Neuronal stem cell (in vitro differentiated cells): ENCODE results near the gene SPECC1L.
A peak's percentile ranks its signal among the peaks of the same experiment; 100 is the strongest.
"Not testable (repeated sequence)": the region's sequence is repeated elsewhere in the genome, so short reads cannot be mapped to it uniquely, and the experiment has no call there.

ENCODE experiments used
- DNase-seq: peaks from one replicate; pipeline ENCODE4 v3.0.0-alpha.2; 2013; ENCODE audit warnings: low spot score
- H2AFZ ChIP-seq: one replicate; pipeline ENCODE4 v1.6.1; 2013; ENCODE audit warnings: mild to moderate bottlenecking, low read length, inconsistent platforms
- H2AK5ac ChIP-seq: 2 replicates; pipeline ENCODE4 v1.6.1; 2013; ENCODE audit warnings: low read depth, mild to moderate bottlenecking, inconsistent platforms, low read length, moderate library complexity, mixed read lengths
- H2BK120ac ChIP-seq: 2 replicates; pipeline ENCODE4 v1.6.1; 2013; ENCODE audit warnings: low read depth, mild to moderate bottlenecking, inconsistent platforms, low read length, moderate library complexity, mixed read lengths
- H2BK12ac ChIP-seq: one replicate; pipeline ENCODE4 v1.6.1; 2013; ENCODE audit warnings: low read length, inconsistent platforms
- H2BK15ac ChIP-seq: 2 replicates; pipeline ENCODE4 v1.6.1; 2013; ENCODE audit warnings: mild to moderate bottlenecking, low read length, inconsistent platforms, mixed read lengths
- H2BK5ac ChIP-seq: one replicate; pipeline ENCODE4 v1.6.1; 2013; ENCODE audit warnings: inconsistent platforms, mild to moderate bottlenecking, low read length, moderate library complexity
- H3K14ac ChIP-seq: one replicate; pipeline ENCODE4 v1.6.1; 2013; ENCODE audit warnings: low read length, inconsistent platforms
- H3K18ac ChIP-seq: 2 replicates; pipeline ENCODE4 v1.6.1; 2013; ENCODE audit warnings: low read length, inconsistent platforms
- H3K23ac ChIP-seq: 2 replicates; pipeline ENCODE4 v1.6.1; 2013; ENCODE audit warnings: low read depth, mild to moderate bottlenecking, mixed read lengths, low read length, inconsistent platforms; ENCODE audit not compliant: poor library complexity
- H3K27ac ChIP-seq: replicated peaks from 3 replicates; pipeline ENCODE4 v1.5.1; 2013; ENCODE audit warnings: low read length, inconsistent platforms
- H3K27me3 ChIP-seq, 3 experiments: 2 replicates each; pipeline ENCODE4 v1.6.1; 2013; ENCODE audit warnings: low read length in 3 of 3, mild to moderate bottlenecking in 2 of 3, inconsistent platforms in 1 of 3, low read depth in 1 of 3, mixed read lengths in 1 of 3, moderate library complexity in 1 of 3; ENCODE audit not compliant: control insufficient read depth in 3 of 3, insufficient read depth in 3 of 3
- H3K36me3 ChIP-seq, 2 donors: replicated peaks in 1 of 2; 2 replicates each; pipeline ENCODE4 v1.6.1; 2013; ENCODE audit warnings: low read length in 2 of 2; ENCODE audit not compliant: control insufficient read depth in 2 of 2, insufficient read depth in 2 of 2
- H3K4ac ChIP-seq: 2 replicates; pipeline ENCODE4 v1.6.1; 2013; ENCODE audit warnings: inconsistent platforms, mild to moderate bottlenecking, low read length, moderate library complexity
- H3K4me1 ChIP-seq, 2 donors: 1 replicate in 1 of 2; 2 replicates in 1 of 2; pipeline ENCODE4 v1.6.1; 2013; ENCODE audit warnings: low read length in 2 of 2, low read depth in 1 of 2; ENCODE audit not compliant: control insufficient read depth in 2 of 2, insufficient read depth in 1 of 2
- H3K4me2 ChIP-seq: one replicate; pipeline ENCODE4 v1.6.1; 2013; ENCODE audit warnings: mild to moderate bottlenecking, low read length, inconsistent platforms; ENCODE audit not compliant: insufficient read depth, poor library complexity, severe bottlenecking
- H3K4me3 ChIP-seq, 2 donors: 2 replicates each; pipeline ENCODE4 v1.5.1; 2013; ENCODE audit warnings: low read length in 2 of 2, mild to moderate bottlenecking in 2 of 2, inconsistent platforms in 1 of 2, moderate library complexity in 1 of 2
- H3K79me1 ChIP-seq: one replicate; pipeline ENCODE4 v1.6.1; 2013; ENCODE audit warnings: low read depth, mild to moderate bottlenecking, inconsistent platforms, low read length, moderate library complexity
- H3K9ac ChIP-seq: one replicate; pipeline ENCODE4 v1.6.1; 2013; ENCODE audit warnings: mild to moderate bottlenecking, low read depth, low read length, inconsistent platforms; ENCODE audit not compliant: poor library complexity
- H3K9me3 ChIP-seq, 2 donors: replicated peaks in 1 of 2; 2 replicates each; pipeline versions ENCODE3 to v1.6.1; 2013; ENCODE audit warnings: low read length in 2 of 2, mild to moderate bottlenecking in 2 of 2, inconsistent platforms in 1 of 2, low read depth in 1 of 2, mixed read lengths in 1 of 2, moderate library complexity in 1 of 2; ENCODE audit not compliant: control insufficient read depth in 2 of 2, insufficient read depth in 1 of 2
- H4K8ac ChIP-seq: one replicate; pipeline ENCODE4 v1.6.1; 2013; ENCODE audit warnings: low read depth, mild to moderate bottlenecking, inconsistent platforms, low read length, moderate library complexity
- H4K91ac ChIP-seq: one replicate; pipeline ENCODE4 v1.6.1; 2013; ENCODE audit warnings: low read length, low read depth, mild to moderate bottlenecking, inconsistent platforms; ENCODE audit not compliant: poor library complexity
- WGBS, 2 donors: extraction: QIAGEN DNeasy Blood & Tissue Kit; methylation state at CpG; one replicate each; pipeline ENCODE4 v1.1.7; 2013; ENCODE audit warnings: missing lambda C conversion rate in 2 of 2, mixed read lengths in 1 of 2; ENCODE audit not compliant: insufficient read length in 2 of 2, insufficient replicate concordance in 1 of 2; ENCODE audit errors: extremely low coverage in 2 of 2; 5-methylcytosine and 5-hydroxymethylcytosine counted together

Gene SPECC1L

GRCh38 chr22:24247011-24247507 lies 23.6 kb upstream of the SPECC1L start:
- no peaks in the 10 kb centered on the region for H3K36me3 ChIP-seq
- no peak overlapping the region for H3K4me3 ChIP-seq
- no peak overlapping the region for H2BK120ac ChIP-seq
- H3K4ac ChIP-seq: no peak overlapping the region
- H2BK5ac ChIP-seq: peak overlapping the region; percentile 77
- H3K18ac ChIP-seq: peak overlapping the region; percentile 65
- H2BK15ac ChIP-seq: peak overlapping the region; percentile 39
- no peak overlapping the region for H3K9ac ChIP-seq
- H2AFZ ChIP-seq: peak overlapping the region; percentile 94
- H3K27ac ChIP-seq: no peak overlapping the region
- H3K4me1 ChIP-seq: peaks cover 7 to 18% of the 10 kb centered on the region in 2 donors
- no peaks in the 10 kb centered on the region for H3K79me1 ChIP-seq
- peak overlapping the region; percentile 96 for H2AK5ac ChIP-seq
- WGBS, 2 donors: no CpG with 5 or more reads among the region's 6 CpGs
- no peaks in the 10 kb centered on the region for H3K27me3 ChIP-seq
- no peak overlapping the region for H4K8ac ChIP-seq
- H3K9me3 ChIP-seq: no peaks in the 10 kb centered on the region
- no peak overlapping the region for H4K91ac ChIP-seq
- DNase-seq: no peak
- no peak overlapping the region for H3K23ac ChIP-seq
- no peak overlapping the region for H3K4me2 ChIP-seq
- no peak overlapping the region for H2BK12ac ChIP-seq
- no peak overlapping the region for H3K14ac ChIP-seq

GRCh38 chr22:24247564-24248344 lies 22.9 kb upstream of the SPECC1L start:
- Histone ChIP-seq H3K4me3 (no peak overlapping the region), H3K9ac (peak overlapping the region; percentile 21)
- WGBS, 2 donors: no CpG with 5 or more reads among the region's 23 CpGs

GRCh38 chr22:24248611-24249010 lies 22.0 kb upstream of the SPECC1L start:
- H2BK120ac ChIP-seq, H3K4ac ChIP-seq, H2BK12ac ChIP-seq, H3K36me3 ChIP-seq, H3K14ac ChIP-seq, H3K9ac ChIP-seq, H2BK15ac ChIP-seq, H3K4me3 ChIP-seq, DNase-seq, H3K4me1 ChIP-seq, H2AK5ac ChIP-seq, H3K9me3 ChIP-seq, H3K18ac ChIP-seq, H3K79me1 ChIP-seq, H4K8ac ChIP-seq, H2BK5ac ChIP-seq, H2AFZ ChIP-seq, H3K27ac ChIP-seq, H4K91ac ChIP-seq, H3K27me3 ChIP-seq, H3K4me2 ChIP-seq, H3K23ac ChIP-seq: not testable (repeated sequence)
- WGBS, 2 donors: no CpG with 5 or more reads among the region's 15 CpGs

More at GRCh38 chr22:24247564-24248344, 22.9 kb upstream of the SPECC1L start:
- H3K23ac ChIP-seq: peak overlapping the region; percentile 31
- peak overlapping the region; percentile 63 for H2AK5ac ChIP-seq
- no peak overlapping the region for H3K4me2 ChIP-seq
- H3K27me3 ChIP-seq: no peaks in the 10 kb centered on the region
- no peak overlapping the region for H2BK12ac ChIP-seq
- H2BK5ac ChIP-seq: peak overlapping the region; percentile 77
- H3K4me1 ChIP-seq: peaks cover 5 to 11% of the 10 kb centered on the region in 2 donors
- H3K18ac ChIP-seq: peak overlapping the region; percentile 83
- no peak overlapping the region for H2BK15ac ChIP-seq
- no peaks in the 10 kb centered on the region for H3K9me3 ChIP-seq
- H4K91ac ChIP-seq: no peak overlapping the region
- no peak overlapping the region for H3K27ac ChIP-seq
- no peaks in the 10 kb centered on the region for H3K79me1 ChIP-seq
- H2AFZ ChIP-seq: peak overlapping the region; percentile 94
- no peaks in the 10 kb centered on the region for H3K36me3 ChIP-seq
- no peak overlapping the region for H4K8ac ChIP-seq
- peak; percentile 70 for DNase-seq
- no peak overlapping the region for H2BK120ac ChIP-seq
- H3K4ac ChIP-seq: no peak overlapping the region
- H3K14ac ChIP-seq: no peak overlapping the region

- not testable (repeated sequence) for H3K9ac ChIP-seq, H3K4me3 ChIP-seq, H2BK12ac ChIP-seq, H3K27me3 ChIP-seq, H2AK5ac ChIP-seq, H3K27ac ChIP-seq, H4K91ac ChIP-seq, H2BK5ac ChIP-seq, H3K4me1 ChIP-seq, H2BK15ac ChIP-seq, H3K36me3 ChIP-seq, DNase-seq, H3K4me2 ChIP-seq, H3K4ac ChIP-seq, H2BK120ac ChIP-seq, H3K23ac ChIP-seq, H3K14ac ChIP-seq, H3K18ac ChIP-seq, H4K8ac ChIP-seq, H3K79me1 ChIP-seq, H3K9me3 ChIP-seq, H2AFZ ChIP-seq
- WGBS, 2 donors: no CpG with 5 or more reads among the region's 8 CpGs
Measured at GRCh38 chr22:24249413-24249812, 21.2 kb upstream of the SPECC1L start.
